GM12878 (cell line): Measurements from ENCODE around the gene CASK.

ENCODE experiments used
- ATF3 ChIP-seq: IDR thresholded peaks from 2 replicates; pipeline ENCODE4 v1.6.1; 2011; ENCODE audit warnings: low read depth, mild to moderate bottlenecking, low read length, moderate library complexity, borderline replicate concordance; ENCODE audit errors: extremely low read depth
- CTCF ChIP-seq, 3 experiments: IDR thresholded peaks in 2 of 3; conservative IDR thresholded peaks in 1 of 3; 2 replicates each; pipeline ENCODE4 v1.5.1; 2011; ENCODE audit warnings: low read depth in 3 of 3, low read length in 3 of 3, mild to moderate bottlenecking in 3 of 3, control low read depth in 2 of 3, moderate library complexity in 2 of 3, inconsistent platforms in 1 of 3, mixed read lengths in 1 of 3; ENCODE audit not compliant: control insufficient read depth in 2 of 3, insufficient read depth in 1 of 3; ENCODE audit errors: extremely low read depth in 1 of 3
- EZH2 ChIP-seq: IDR thresholded peaks from 2 replicates; pipeline ENCODE4 v1.6.1; 2012; ENCODE audit warnings: low read depth, mild to moderate bottlenecking, control low read depth, inconsistent platforms, low read length, borderline replicate concordance; ENCODE audit not compliant: control insufficient read depth
- FOXK2 ChIP-seq: fragments of 450-650 bp; IDR thresholded peaks from 2 replicates; pipeline ENCODE4 v1.6.1; 2017; ENCODE audit warnings: mild to moderate bottlenecking, moderate library complexity
- HDGF ChIP-seq: fragments of 450-650 bp; IDR thresholded peaks from 2 replicates; pipeline ENCODE4 v1.6.1; 2016; ENCODE audit warnings: antibody characterized with exemption
- IKZF1 ChIP-seq: fragments of 450-650 bp; conservative IDR thresholded peaks from 2 replicates; pipeline ENCODE4 v1.6.1; 2017; ENCODE audit warnings: antibody characterized with exemption, mild to moderate bottlenecking
- POLR2A ChIP-seq: IDR thresholded peaks from 2 replicates; pipeline ENCODE4 v1.6.1; 2011; ENCODE audit warnings: low read depth, mild to moderate bottlenecking, low read length
- POLR2AphosphoS5 ChIP-seq: IDR thresholded peaks from 2 replicates; pipeline ENCODE4 v1.6.1; 2011; ENCODE audit warnings: mild to moderate bottlenecking, low read length, inconsistent platforms
- RFX5 ChIP-seq: IDR thresholded peaks from 2 replicates; pipeline ENCODE4 v1.6.1; 2011; ENCODE audit warnings: low read depth, low read length, improper control_type of control experiment
- SIN3A ChIP-seq: IDR thresholded peaks from 2 replicates; pipeline ENCODE4 v1.6.1; 2012; ENCODE audit warnings: low read depth, low read length, improper control_type of control experiment
- SRF ChIP-seq, 2 experiments: IDR thresholded peaks; 2 replicates each; pipeline ENCODE4 v1.6.1; 2011; ENCODE audit warnings: low read depth in 2 of 2, low read length in 2 of 2, mild to moderate bottlenecking in 1 of 2, moderate library complexity in 1 of 2
- ZNF384 ChIP-seq: IDR thresholded peaks from 2 replicates; pipeline ENCODE4 v1.6.1; 2012; ENCODE audit warnings: low read depth, mild to moderate bottlenecking, low read length, improper control_type of control experiment, borderline replicate concordance
- TF ChIP-seq, protein P1 (sequence below): IDR thresholded peaks from 2 replicates; pipeline ENCODE4 v1.6.1; 2012; ENCODE audit warnings: low read depth, low read length, improper control_type of control experiment
- TF ChIP-seq, protein P2 (sequence below): fragments of 450-650 bp; conservative IDR thresholded peaks from 2 replicates; pipeline ENCODE4 v1.6.1; 2017; ENCODE audit warnings: mild to moderate bottlenecking, moderate library complexity

DNA sequence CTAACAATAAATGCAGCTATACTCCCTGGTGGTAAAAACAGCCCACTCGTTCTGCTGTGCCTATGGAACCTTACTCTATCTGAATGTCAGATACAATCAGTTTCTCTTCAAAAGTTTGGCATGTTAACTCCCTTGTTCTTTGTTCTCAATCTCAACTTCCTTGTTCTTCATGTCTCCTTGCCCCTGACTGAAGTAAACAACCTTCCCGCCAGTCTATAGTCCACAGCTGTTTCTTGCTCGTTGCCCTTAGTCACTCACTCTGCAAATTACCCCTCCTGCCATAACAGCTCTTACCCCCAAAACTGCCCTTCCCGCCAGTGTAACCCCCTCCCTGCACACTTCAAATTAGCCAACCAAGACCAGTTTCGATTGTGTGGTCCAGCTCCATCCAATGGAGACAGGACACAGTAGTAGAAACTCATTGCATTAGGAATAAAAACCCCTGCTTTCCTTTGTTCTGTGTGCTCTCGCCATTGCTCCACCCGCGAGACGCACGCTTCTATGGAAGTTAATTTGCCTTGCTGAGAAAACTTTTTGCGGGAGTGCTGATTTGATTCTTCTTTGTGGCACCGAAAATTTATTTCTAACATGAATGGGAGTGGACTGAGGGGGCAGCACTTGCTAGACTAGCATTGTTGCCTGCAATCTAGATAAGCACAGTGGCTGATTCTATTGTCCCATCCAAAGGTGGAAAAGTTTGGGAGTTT is 206.4 kb downstream of the CASK start:
- TF ChIP-seq EZH2 (no peak), HDGF (no peak), ZNF384 (no peak), SRF (IDR thresholded peaks at IDR 0.05; ENCODE audit: low read depth in 2 of 2, low read length in 2 of 2) (no peak), POLR2A (no peak), CTCF (IDR thresholded peaks at IDR 0.05 in 2 of 3, conservative IDR thresholded peaks at IDR 0.05 in 1 of 3; ENCODE audit: control insufficient read depth in 2 of 3, extremely low read depth in 1 of 3, insufficient read depth in 1 of 3, low read depth in 3 of 3, low read length in 3 of 3) (no peak), POLR2AphosphoS5 (no peak), ATF3 (no peak), RFX5 (no peak), IKZF1 (no peak), FOXK2 (no peak), SIN3A (no peak)
- TF ChIP-seq, protein P1, sequence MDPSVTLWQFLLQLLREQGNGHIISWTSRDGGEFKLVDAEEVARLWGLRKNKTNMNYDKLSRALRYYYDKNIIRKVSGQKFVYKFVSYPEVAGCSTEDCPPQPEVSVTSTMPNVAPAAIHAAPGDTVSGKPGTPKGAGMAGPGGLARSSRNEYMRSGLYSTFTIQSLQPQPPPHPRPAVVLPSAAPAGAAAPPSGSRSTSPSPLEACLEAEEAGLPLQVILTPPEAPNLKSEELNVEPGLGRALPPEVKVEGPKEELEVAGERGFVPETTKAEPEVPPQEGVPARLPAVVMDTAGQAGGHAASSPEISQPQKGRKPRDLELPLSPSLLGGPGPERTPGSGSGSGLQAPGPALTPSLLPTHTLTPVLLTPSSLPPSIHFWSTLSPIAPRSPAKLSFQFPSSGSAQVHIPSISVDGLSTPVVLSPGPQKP: no peak
- TF ChIP-seq, protein P2, sequence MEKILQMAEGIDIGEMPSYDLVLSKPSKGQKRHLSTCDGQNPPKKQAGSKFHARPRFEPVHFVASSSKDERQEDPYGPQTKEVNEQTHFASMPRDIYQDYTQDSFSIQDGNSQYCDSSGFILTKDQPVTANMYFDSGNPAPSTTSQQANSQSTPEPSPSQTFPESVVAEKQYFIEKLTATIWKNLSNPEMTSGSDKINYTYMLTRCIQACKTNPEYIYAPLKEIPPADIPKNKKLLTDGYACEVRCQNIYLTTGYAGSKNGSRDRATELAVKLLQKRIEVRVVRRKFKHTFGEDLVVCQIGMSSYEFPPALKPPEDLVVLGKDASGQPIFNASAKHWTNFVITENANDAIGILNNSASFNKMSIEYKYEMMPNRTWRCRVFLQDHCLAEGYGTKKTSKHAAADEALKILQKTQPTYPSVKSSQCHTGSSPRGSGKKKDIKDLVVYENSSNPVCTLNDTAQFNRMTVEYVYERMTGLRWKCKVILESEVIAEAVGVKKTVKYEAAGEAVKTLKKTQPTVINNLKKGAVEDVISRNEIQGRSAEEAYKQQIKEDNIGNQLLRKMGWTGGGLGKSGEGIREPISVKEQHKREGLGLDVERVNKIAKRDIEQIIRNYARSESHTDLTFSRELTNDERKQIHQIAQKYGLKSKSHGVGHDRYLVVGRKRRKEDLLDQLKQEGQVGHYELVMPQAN: no peak
